ENCODE results near the gene PCYT1A. TPM values are rescaled to one million over a fixed set of nuclear protein-coding genes. Genes with fewer than 3 reads are reported as not detected.
"Not testable (repeated sequence)": the region's sequence is repeated elsewhere in the genome, so short reads cannot be mapped to it uniquely, and the experiment has no call there.

PCYT1A gene
- total RNA-seq, 3 donors from 2014 or later: 55.9 to 92.0 (median 56.4) TPM

GRCh38 chr3:196320137-196320536 is 32.6 kb upstream of the PCYT1A start:
- no peaks in the 10 kb centered on the region for H3K27me3 ChIP-seq
- intact Hi-C loops (cut with DNase I; ENCODE audit: low total_unique reads): no loop called here
- H3K4me3 ChIP-seq: no peak overlapping the region
- no peak overlapping the region for H3K27ac ChIP-seq
- DNase-seq (ENCODE audit: low spot score in 2 of 2): no peak
- H3K36me3 ChIP-seq: no peaks in the 10 kb centered on the region
- TF ChIP-seq POLR2A (IDR thresholded peaks at IDR 0.05): no peak
- no peak for TF ChIP-seq CTCF (IDR thresholded peaks at IDR 0.05)
- no peak for TF ChIP-seq POLR2AphosphoS5 (IDR thresholded peaks at IDR 0.05)
- H3K4me1 ChIP-seq: no peaks in the 10 kb centered on the region
- no peaks in the 10 kb centered on the region for H3K9me3 ChIP-seq

GRCh38 chr3:196317687-196318467 is 30.4 kb upstream of the PCYT1A start, which contains the start of gene DYNLT2B:
Gene DYNLT2B (minus strand): TSS chr3:196318240. CDS start chr3:196318152, 88 bp downstream.
- peak; percentile 82 to 85 for DNase-seq (ENCODE audit: low spot score in 2 of 2)
- peak within 1 kb of the TSS; percentile 96 to 97 for H3K27ac ChIP-seq
- intact Hi-C loops (cut with DNase I; ENCODE audit: low total_unique reads): no loop called here

GRCh38 chr3:196316799-196317686 is 29.5 kb upstream of the PCYT1A start:
- H3K4me1 ChIP-seq; H3K27me3 ChIP-seq; H3K36me3 ChIP-seq; H3K9me3 ChIP-seq; DNase-seq (ENCODE audit: low spot score in 2 of 2); intact Hi-C loops (cut with DNase I; ENCODE audit: low total_unique reads): not testable (repeated sequence)
- peak overlapping the region; percentile 96 to 97 for H3K27ac ChIP-seq
- H3K4me3 ChIP-seq: peak overlapping the region; percentile 59 to 91 (median 74)

More at GRCh38 chr3:196317687-196318467, 30.4 kb upstream of the PCYT1A start, which contains the start of gene DYNLT2B:
- Histone ChIP-seq H3K9me3 (no peaks in the 10 kb centered on the region), H3K27me3 (no peaks in the 10 kb centered on the region), H3K4me3 (peak within 1 kb of the TSS; percentile 59 to 91 (median 74)), H3K36me3 (no peaks in the 10 kb centered on the region), H3K4me1 (no peaks in the 10 kb centered on the region)
- peak; percentile 32 for TF ChIP-seq POLR2A (IDR thresholded peaks at IDR 0.05)
- TF ChIP-seq POLR2AphosphoS5 (IDR thresholded peaks at IDR 0.05): peak; percentile 53 to 73 (median 62)
- no peak for TF ChIP-seq CTCF (IDR thresholded peaks at IDR 0.05)

GRCh38 chr3:196315821-196316220 is 28.3 kb upstream of the PCYT1A start:
- H3K27ac ChIP-seq: no peak overlapping the region
- TF ChIP-seq POLR2AphosphoS5 (IDR thresholded peaks at IDR 0.05) (no peak), CTCF (IDR thresholded peaks at IDR 0.05) (no peak), POLR2A (IDR thresholded peaks at IDR 0.05) (no peak)
- no peaks in the 10 kb centered on the region for H3K36me3 ChIP-seq
- no peak for DNase-seq (ENCODE audit: low spot score in 2 of 2)
- no peaks in the 10 kb centered on the region for H3K27me3 ChIP-seq
- no peaks in the 10 kb centered on the region for H3K4me1 ChIP-seq
- intact Hi-C loops (cut with DNase I; ENCODE audit: low total_unique reads): no loop called here
- no peaks in the 10 kb centered on the region for H3K9me3 ChIP-seq
- no peak overlapping the region for H3K4me3 ChIP-seq

GRCh38 chr3:196314597-196314996 is 27.1 kb upstream of the PCYT1A start:
- no peaks in the 10 kb centered on the region for H3K27me3 ChIP-seq
- intact Hi-C loops (cut with DNase I; ENCODE audit: low total_unique reads): no loop called here
- no peak overlapping the region for H3K4me3 ChIP-seq
- no peaks in the 10 kb centered on the region for H3K9me3 ChIP-seq
- no peaks in the 10 kb centered on the region for H3K4me1 ChIP-seq
- H3K36me3 ChIP-seq: no peaks in the 10 kb centered on the region
- no peak for DNase-seq (ENCODE audit: low spot score in 2 of 2)
- TF ChIP-seq POLR2AphosphoS5 (IDR thresholded peaks at IDR 0.05) (no peak), POLR2A (IDR thresholded peaks at IDR 0.05) (no peak), CTCF (IDR thresholded peaks at IDR 0.05) (no peak)
- no peak overlapping the region for H3K27ac ChIP-seq

GRCh38 chr3:196314086-196314485 is 26.6 kb upstream of the PCYT1A start:
- H3K27me3 ChIP-seq; H3K27ac ChIP-seq; H3K36me3 ChIP-seq; H3K4me1 ChIP-seq; H3K4me3 ChIP-seq; intact Hi-C loops (cut with DNase I; ENCODE audit: low total_unique reads); DNase-seq (ENCODE audit: low spot score in 2 of 2); H3K9me3 ChIP-seq: not testable (repeated sequence)

- intact Hi-C loops (cut with DNase I; ENCODE audit: low total_unique reads); H3K36me3 ChIP-seq; H3K4me3 ChIP-seq; H3K27me3 ChIP-seq; H3K4me1 ChIP-seq; H3K9me3 ChIP-seq; DNase-seq (ENCODE audit: low spot score in 2 of 2); H3K27ac ChIP-seq: not testable (repeated sequence)
These were observed 15.4 kb upstream of the PCYT1A start for GRCh38 chr3:196302960-196303359.

- intact Hi-C loops (cut with DNase I; ENCODE audit: low total_unique reads); H3K36me3 ChIP-seq; H3K4me1 ChIP-seq; H3K9me3 ChIP-seq; H3K27me3 ChIP-seq; DNase-seq (ENCODE audit: low spot score in 2 of 2); H3K27ac ChIP-seq; H3K4me3 ChIP-seq: not testable (repeated sequence)
These were observed 15.0 kb upstream of the PCYT1A start for GRCh38 chr3:196302551-196302950.

Measured in breast epithelium (tissue), 4 donors.